Dermis blood vessel endothelial cell (primary cell): Measurements from ENCODE around the gene KCNN2. TPM values are rescaled to one million over a fixed set of nuclear protein-coding genes. Genes with fewer than 3 reads are reported as not detected.

ENCODE experiments used
- DNase-seq: peaks from one replicate; pipeline ENCODE4 v3.0.0; 2010
- total RNA-seq: library from RNA; depleted of rRNA; stranded (reverse); fragments of >200 nt; gene quantifications from 2 replicates; pipeline ENCODE4 v1.2.3, GENCODE V29; 2014

Gene KCNN2
- 0.79 and 1.4 TPM in 2 replicates for total RNA-seq

- DNase-seq, result peak; percentile 86
Observed at GRCh38 chr5:114361724-114362196, at the start of gene KCNN2. Gene KCNN2, plus strand, starts transcription at chr5:114362070. Its CDS starts 70 bp downstream, at chr5:114362140.

GRCh38 chr5:114312658-114313057, 49.2 kb upstream of the KCNN2 start:
- DNase-seq, result no peak

- DNase-seq, result no peak
Observed at GRCh38 chr5:114314061-114314460, 47.8 kb upstream of the KCNN2 start.

- no peak for DNase-seq
Observed at GRCh38 chr5:114316167-114316566, 45.7 kb upstream of the KCNN2 start.

- DNase-seq, result no peak
Observed at GRCh38 chr5:114317751-114318150, 44.1 kb upstream of the KCNN2 start.

GRCh38 chr5:114319236-114319635, 42.6 kb upstream of the KCNN2 start:
- DNase-seq, result peak; percentile 58

- DNase-seq, result peak; percentile 92
Observed at GRCh38 chr5:114319821-114320220, 42.0 kb upstream of the KCNN2 start.

GRCh38 chr5:114324282-114324681, 37.6 kb upstream of the KCNN2 start:
- peak; percentile 33 for DNase-seq

- DNase-seq, result peak; percentile 95
Observed at GRCh38 chr5:114325541-114325940, 36.3 kb upstream of the KCNN2 start.

- DNase-seq, result peak; percentile 29
Observed at GRCh38 chr5:114327474-114327873, 34.4 kb upstream of the KCNN2 start.

- DNase-seq, result no peak
Observed at GRCh38 chr5:114327987-114328386, 33.9 kb upstream of the KCNN2 start.

GRCh38 chr5:114330916-114331531, 30.8 kb upstream of the KCNN2 start:
- no peak for DNase-seq

- no peak for DNase-seq
Observed at GRCh38 chr5:114332493-114332892, 29.4 kb upstream of the KCNN2 start.

GRCh38 chr5:114332925-114333324, 28.9 kb upstream of the KCNN2 start:
- no peak for DNase-seq

GRCh38 chr5:114335391-114335790, 26.5 kb upstream of the KCNN2 start:
- no peak for DNase-seq

GRCh38 chr5:114339108-114339507, 22.8 kb upstream of the KCNN2 start:
- no peak for DNase-seq

GRCh38 chr5:114346181-114346580, 15.7 kb upstream of the KCNN2 start:
- no peak for DNase-seq

- peak; percentile 17 for DNase-seq
Observed at GRCh38 chr5:114355086-114355830, 6.6 kb upstream of the KCNN2 start.

- peak; percentile 41 for DNase-seq
Observed at GRCh38 chr5:114358329-114358728, 3.5 kb upstream of the KCNN2 start.

- DNase-seq, result no peak
Observed at GRCh38 chr5:114360357-114360756, 1.5 kb upstream of the KCNN2 start.

GRCh38 chr5:114360816-114361723, 800 bp upstream of the KCNN2 start:
- DNase-seq, result peak; percentile 17

GRCh38 chr5:114362197-114362976, 517 bp downstream of the KCNN2 start:
- DNase-seq, result peak; percentile 55
